Keratinocyte (primary cell): ENCODE data around the gene TEP1.

Source experiments
- CTCF ChIP-seq, 3 experiments: IDR thresholded peaks in 1 of 3; conservative IDR thresholded peaks in 1 of 3; optimal IDR thresholded peaks in 1 of 3; 2 replicates in 2 of 3; 3 replicates in 1 of 3; pipeline versions ENCODE3 to v1.5.1; 2011; ENCODE audit warnings: low read length in 3 of 3, mild to moderate bottlenecking in 3 of 3, moderate library complexity in 2 of 3, control low read depth in 1 of 3, inconsistent platforms in 1 of 3; ENCODE audit not compliant: insufficient read depth in 2 of 3; ENCODE audit errors: extremely low read depth in 1 of 3
- EZH2 ChIP-seq: IDR thresholded peaks from one replicate; pipeline ENCODE4 v1.6.1; 2012; ENCODE audit warnings: inconsistent platforms, mild to moderate bottlenecking, low read length, moderate library complexity

DNA sequence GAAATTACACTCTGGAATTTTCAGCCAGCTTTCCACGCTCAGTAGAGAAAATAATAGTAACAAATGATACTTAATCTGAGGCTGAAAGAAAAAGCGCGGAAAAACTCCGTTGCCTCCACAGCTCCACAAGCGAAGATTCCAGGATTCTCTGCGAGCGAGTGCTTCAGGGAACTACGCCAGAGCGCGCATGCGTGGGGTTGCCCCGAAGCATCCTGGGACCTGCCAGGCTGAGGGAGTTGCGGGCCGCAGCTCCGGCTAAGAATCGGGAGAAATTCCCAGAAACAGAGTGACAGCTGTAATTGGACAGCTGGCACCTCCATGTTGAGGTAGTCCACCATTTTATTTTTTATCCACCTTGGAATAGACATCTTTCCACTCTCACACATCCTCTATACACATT lies 95.6 kb downstream of the TEP1 start:
- TF ChIP-seq CTCF (optimal IDR thresholded peaks at IDR 0.05 in 1 of 3, IDR thresholded peaks at IDR 0.05 in 1 of 3, conservative IDR thresholded peaks at IDR 0.05 in 1 of 3; ENCODE audit: extremely low read depth in 1 of 3, insufficient read depth in 2 of 3, low read length in 3 of 3), result no peak
- no peak for TF ChIP-seq EZH2
